Gastroesophageal sphincter (tissue), 3 donors: ENCODE data around the gene NEDD4L.

ENCODE experiments used
- POLR2A ChIP-seq, 2 donors: fragments of 450-650 bp; IDR thresholded peaks; one replicate each; pipeline ENCODE4 v1.6.1; 2017; ENCODE audit warnings: antibody characterized with exemption in 2 of 2, mild to moderate bottlenecking in 2 of 2, moderate library complexity in 1 of 2
- POLR2AphosphoS5 ChIP-seq: sonication (generic); formaldehyde crosslinking; IDR thresholded peaks from one replicate; pipeline ENCODE4 v1.6.1; 2017; ENCODE audit warnings: antibody characterized with exemption
- TF ChIP-seq, protein P1 (sequence below), 4 experiments: fragments of 200-600 bp in 2 of 4; fragments of 450-650 bp in 2 of 4; sonication (generic) in 1 of 4; IDR thresholded peaks; one replicate each; pipeline ENCODE4 v1.5.1; 2017 to 2019; ENCODE audit warnings: antibody characterized with exemption in 4 of 4, mild to moderate bottlenecking in 2 of 4, moderate library complexity in 2 of 4

- TF ChIP-seq, protein P1, sequence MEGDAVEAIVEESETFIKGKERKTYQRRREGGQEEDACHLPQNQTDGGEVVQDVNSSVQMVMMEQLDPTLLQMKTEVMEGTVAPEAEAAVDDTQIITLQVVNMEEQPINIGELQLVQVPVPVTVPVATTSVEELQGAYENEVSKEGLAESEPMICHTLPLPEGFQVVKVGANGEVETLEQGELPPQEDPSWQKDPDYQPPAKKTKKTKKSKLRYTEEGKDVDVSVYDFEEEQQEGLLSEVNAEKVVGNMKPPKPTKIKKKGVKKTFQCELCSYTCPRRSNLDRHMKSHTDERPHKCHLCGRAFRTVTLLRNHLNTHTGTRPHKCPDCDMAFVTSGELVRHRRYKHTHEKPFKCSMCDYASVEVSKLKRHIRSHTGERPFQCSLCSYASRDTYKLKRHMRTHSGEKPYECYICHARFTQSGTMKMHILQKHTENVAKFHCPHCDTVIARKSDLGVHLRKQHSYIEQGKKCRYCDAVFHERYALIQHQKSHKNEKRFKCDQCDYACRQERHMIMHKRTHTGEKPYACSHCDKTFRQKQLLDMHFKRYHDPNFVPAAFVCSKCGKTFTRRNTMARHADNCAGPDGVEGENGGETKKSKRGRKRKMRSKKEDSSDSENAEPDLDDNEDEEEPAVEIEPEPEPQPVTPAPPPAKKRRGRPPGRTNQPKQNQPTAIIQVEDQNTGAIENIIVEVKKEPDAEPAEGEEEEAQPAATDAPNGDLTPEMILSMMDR (IDR thresholded peaks at IDR 0.05) = no peak
- TF ChIP-seq POLR2A (IDR thresholded peaks at IDR 0.05) = no peak
- no peak for TF ChIP-seq POLR2AphosphoS5
These were observed 337.8 kb downstream of the NEDD4L start for GRCh38 chr18:58381676-58382411.
